Caco-2 (cell line): Measurements from ENCODE around the gene SAMD9. TPM values are rescaled to one million over a fixed set of nuclear protein-coding genes. Genes with fewer than 3 reads are reported as not detected.

Source experiments
- Bru-seq: library from RNA; stranded (reverse); fragments of 400-500 nt; gene quantifications from one replicate; lab custom pipeline; 2021; lab: Mats Ljungman, UMichigan
- BruChase-seq, 2 experiments: library from RNA; stranded (reverse); fragments of 400-500 nt; gene quantifications; one replicate each; lab custom pipeline; 2021; lab: Mats Ljungman, UMichigan
- BruUV-seq: library from RNA; stranded (reverse); fragments of 400-500 nt; replicated peaks from 2 replicates; lab custom pipeline; 2021; lab: Mats Ljungman, UMichigan
- CTCF ChIA-PET: fragments of 300-600 bp; sonication (Branson Sonifier 250); formaldehyde crosslinking; loops from one replicate; lab custom pipeline; 2022; ENCODE audit warnings: antibody characterized with exemption; lab: Charles Lee
- POLR2A ChIA-PET: fragments of 300-600 bp; sonication (Branson Sonifier 250); formaldehyde crosslinking; loops from one replicate; lab custom pipeline; 2022; ENCODE audit warnings: antibody characterized with exemption; lab: Charles Lee
- DNase-seq, 2 experiments: peaks; one replicate each; pipeline versions ENCODE4 v3.0.0 to v3.0.0-alpha.2; 2020 to 2022
- H3K27me3 ChIP-seq: replicated peaks from 2 replicates; pipeline ENCODE4 v1.6.0; 2011; ENCODE audit warnings: low read length; ENCODE audit not compliant: control insufficient read depth, insufficient read depth
- H3K36me3 ChIP-seq: 2 replicates; pipeline ENCODE4 v1.5.1; 2011; ENCODE audit warnings: low read length; ENCODE audit not compliant: control insufficient read depth, insufficient read depth
- H3K4me1 ChIP-seq: fragments of 250-450 bp; sonication (Bioruptor Pico); 2 replicates; pipeline ENCODE4 v1.5.1; 2020; ENCODE audit warnings: mild to moderate bottlenecking
- H3K4me3 ChIP-seq: 2 replicates; pipeline ENCODE4 v1.5.1; 2011; ENCODE audit warnings: low read depth, mild to moderate bottlenecking, control low read depth, low read length
- H3K9me3 ChIP-seq: fragments of 250-450 bp; sonication (Bioruptor Pico); 2 replicates; pipeline ENCODE4 v1.5.1; 2020; ENCODE audit warnings: mild to moderate bottlenecking, moderate library complexity
- H3K27ac Mint-ChIP-seq: one replicate; pipeline ENCODE4 v1.8.0; 2022; ENCODE audit warnings: mixed read lengths; ENCODE audit not compliant: unreplicated experiment
- H3K27me3 Mint-ChIP-seq: one replicate; pipeline ENCODE4 v1.8.0; 2022; ENCODE audit warnings: mixed read lengths; ENCODE audit not compliant: insufficient read depth, unreplicated experiment
- H3K36me3 Mint-ChIP-seq: one replicate; pipeline ENCODE4 v1.8.0; 2022; ENCODE audit warnings: mild to moderate bottlenecking, mixed read lengths; ENCODE audit not compliant: insufficient read depth, unreplicated experiment
- H3K4me1 Mint-ChIP-seq: one replicate; pipeline ENCODE4 v1.8.0; 2022; ENCODE audit warnings: low read depth, mixed read lengths; ENCODE audit not compliant: unreplicated experiment
- H3K4me3 Mint-ChIP-seq: one replicate; pipeline ENCODE4 v1.8.0; 2022; ENCODE audit warnings: mild to moderate bottlenecking, moderate library complexity, mixed read lengths; ENCODE audit not compliant: unreplicated experiment
- H3K9me3 Mint-ChIP-seq: one replicate; pipeline ENCODE4 v1.8.0; 2022; ENCODE audit warnings: mixed read lengths; ENCODE audit not compliant: unreplicated experiment
- intact Hi-C: fragments of 100-400 bp; cut with micrococcal nuclease; formaldehyde crosslinking; loops from one replicate; pipeline ENCODE4 v1.10.0; 2022; ENCODE audit not compliant: unreplicated experiment
- long read RNA-seq: library from polyadenylated mRNA; stranded (forward); transcript quantifications from one replicate; pipeline ENCODE4 v2.0.0, GENCODE V29; 2022
- total RNA-seq: library from RNA; stranded (reverse); gene quantifications from 2 replicates; pipeline ENCODE4 v1.2.3, GENCODE V29; 2022
- TF ChIP-seq, protein P1 (sequence below), 2 experiments: fragments of 200-600 bp in 1 of 2; IDR thresholded peaks; 1 replicate in 1 of 2; 2 replicates in 1 of 2; pipeline versions ENCODE4 v1.5.1 to v1.8.0; 2011 to 2022; ENCODE audit warnings: antibody characterized with exemption in 1 of 2, control low read depth in 1 of 2, inconsistent platforms in 1 of 2, low read depth in 1 of 2, low read length in 1 of 2, mild to moderate bottlenecking in 1 of 2, moderate library complexity in 1 of 2; ENCODE audit not compliant: insufficient read depth in 1 of 2, severe bottlenecking in 1 of 2, unreplicated experiment in 1 of 2

SAMD9 gene
- total RNA-seq = 0.32 and 0.64 TPM in 2 replicates
- Bru-seq, nascent RNA = percentile 24 among the genes with signal in this experiment
- BruChase-seq, experiment 1, labeled RNA remaining after a 2-hour chase = percentile 36 among the genes with signal in this experiment
- percentile 37 among the genes with signal in this experiment for BruChase-seq, experiment 2, labeled RNA remaining after a 6-hour chase
- long read RNA-seq = 0 reads

DNA sequence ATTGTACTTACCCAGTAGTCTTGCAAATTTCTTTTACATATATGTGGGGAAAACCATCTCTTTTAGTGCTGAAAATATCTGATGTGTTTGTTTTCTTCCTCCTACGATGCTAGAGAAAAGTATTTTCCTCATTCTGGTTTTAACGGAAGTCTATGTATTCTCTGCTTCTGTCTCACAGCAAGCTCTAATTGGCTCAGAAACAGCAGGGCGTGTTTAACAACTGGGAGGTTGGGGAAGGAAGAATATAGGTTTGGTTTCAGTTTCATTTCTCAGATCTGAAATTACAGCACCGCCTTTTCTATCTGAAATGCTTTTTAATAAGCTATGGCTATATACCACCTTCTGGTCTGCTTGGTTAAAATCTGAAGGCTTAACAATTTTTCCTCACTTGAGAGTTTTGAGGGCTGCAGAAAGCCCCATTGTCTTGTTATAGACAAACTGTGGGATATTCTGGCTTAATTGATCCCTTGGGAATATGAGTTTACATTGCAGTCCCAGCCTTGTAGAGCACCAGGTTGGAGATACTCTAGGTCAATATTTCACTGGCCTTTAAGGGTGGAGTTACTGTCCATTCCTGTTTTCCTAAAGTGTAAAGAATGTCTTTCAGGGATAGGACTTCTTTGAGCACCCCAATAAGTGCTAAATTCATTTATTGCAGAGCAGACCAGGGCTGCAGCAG is at the start of gene SAMD9:
Gene SAMD9 (minus strand): TSS at position 128 of the 679 bp plus-strand sequence. CDS start 11,882 bp downstream, outside the sequence.
- intact Hi-C loops = no loop called here
- Histone ChIP-seq H3K36me3 (no peaks in the 10 kb centered on the region), H3K9me3 (no peaks in the 10 kb centered on the region), H3K4me3 (no peak within 1 kb of the TSS; the same call in 1 of the 2 replicates), H3K27me3 (no peaks in the 10 kb centered on the region), H3K4me1 (no peaks in the 10 kb centered on the region)
- POLR2A ChIA-PET = no interaction called here
- DNase-seq = no peak
- Mint-ChIP-seq H3K27ac (no peak within 1 kb of the TSS), H3K27me3 (no peaks in the 10 kb centered on the region), H3K9me3 (peaks cover 10% of the 10 kb centered on the region), H3K36me3 (no peaks in the 10 kb centered on the region), H3K4me3 (peak within 1 kb of the TSS; percentile 64), H3K4me1 (peaks cover 12% of the 10 kb centered on the region)
- CTCF ChIA-PET = no interaction called here
- BruUV-seq = no TSS peak
- TF ChIP-seq, protein P1, sequence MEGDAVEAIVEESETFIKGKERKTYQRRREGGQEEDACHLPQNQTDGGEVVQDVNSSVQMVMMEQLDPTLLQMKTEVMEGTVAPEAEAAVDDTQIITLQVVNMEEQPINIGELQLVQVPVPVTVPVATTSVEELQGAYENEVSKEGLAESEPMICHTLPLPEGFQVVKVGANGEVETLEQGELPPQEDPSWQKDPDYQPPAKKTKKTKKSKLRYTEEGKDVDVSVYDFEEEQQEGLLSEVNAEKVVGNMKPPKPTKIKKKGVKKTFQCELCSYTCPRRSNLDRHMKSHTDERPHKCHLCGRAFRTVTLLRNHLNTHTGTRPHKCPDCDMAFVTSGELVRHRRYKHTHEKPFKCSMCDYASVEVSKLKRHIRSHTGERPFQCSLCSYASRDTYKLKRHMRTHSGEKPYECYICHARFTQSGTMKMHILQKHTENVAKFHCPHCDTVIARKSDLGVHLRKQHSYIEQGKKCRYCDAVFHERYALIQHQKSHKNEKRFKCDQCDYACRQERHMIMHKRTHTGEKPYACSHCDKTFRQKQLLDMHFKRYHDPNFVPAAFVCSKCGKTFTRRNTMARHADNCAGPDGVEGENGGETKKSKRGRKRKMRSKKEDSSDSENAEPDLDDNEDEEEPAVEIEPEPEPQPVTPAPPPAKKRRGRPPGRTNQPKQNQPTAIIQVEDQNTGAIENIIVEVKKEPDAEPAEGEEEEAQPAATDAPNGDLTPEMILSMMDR (IDR thresholded peaks at IDR 0.05; ENCODE audit: insufficient read depth in 1 of 2, low read depth in 1 of 2, low read length in 1 of 2, severe bottlenecking in 1 of 2, unreplicated experiment in 1 of 2) = no peak

DNA sequence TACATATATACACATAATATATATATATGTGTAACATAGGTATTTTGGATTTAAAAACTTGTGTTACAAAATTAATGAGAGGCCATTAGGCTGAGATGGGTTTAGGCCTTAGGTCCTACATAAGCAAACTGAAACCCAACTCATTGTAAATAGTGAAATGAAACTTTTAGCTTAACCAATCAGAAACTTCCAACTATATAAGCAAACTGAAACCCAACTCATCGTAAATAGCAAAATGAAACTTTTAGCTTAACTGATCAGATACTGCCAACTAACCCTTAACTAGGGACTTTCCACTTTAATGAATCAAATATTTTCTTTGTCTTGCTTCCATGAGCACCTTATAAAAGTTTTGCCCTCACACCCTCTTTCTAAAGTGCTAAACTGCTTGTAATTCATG is 47.7 kb upstream of the SAMD9 start:
- H3K27ac Mint-ChIP-seq = no peak overlapping the region
- H3K36me3 Mint-ChIP-seq = no peaks in the 10 kb centered on the region
- BruUV-seq = no TSS peak
- no peaks in the 10 kb centered on the region for H3K27me3 Mint-ChIP-seq
- TF ChIP-seq, protein P1 (IDR thresholded peaks at IDR 0.05; ENCODE audit: insufficient read depth in 1 of 2, low read depth in 1 of 2, low read length in 1 of 2, severe bottlenecking in 1 of 2, unreplicated experiment in 1 of 2) = no peak
- peaks cover 14% of the 10 kb centered on the region for H3K4me1 Mint-ChIP-seq
- ChIA-PET CTCF (no interaction called here), POLR2A (no interaction called here)
- peaks cover 15% of the 10 kb centered on the region; the same call in 1 of the 2 replicates for H3K9me3 ChIP-seq
- DNase-seq = no peak
- intact Hi-C loops = no loop called here
- H3K4me3 ChIP-seq = no peak overlapping the region
- H3K36me3 ChIP-seq = no peaks in the 10 kb centered on the region
- no peaks in the 10 kb centered on the region for H3K27me3 ChIP-seq
- H3K4me3 Mint-ChIP-seq = no peak overlapping the region
- peaks cover 34% of the 10 kb centered on the region for H3K9me3 Mint-ChIP-seq
- H3K4me1 ChIP-seq = peaks cover 17% of the 10 kb centered on the region

DNA sequence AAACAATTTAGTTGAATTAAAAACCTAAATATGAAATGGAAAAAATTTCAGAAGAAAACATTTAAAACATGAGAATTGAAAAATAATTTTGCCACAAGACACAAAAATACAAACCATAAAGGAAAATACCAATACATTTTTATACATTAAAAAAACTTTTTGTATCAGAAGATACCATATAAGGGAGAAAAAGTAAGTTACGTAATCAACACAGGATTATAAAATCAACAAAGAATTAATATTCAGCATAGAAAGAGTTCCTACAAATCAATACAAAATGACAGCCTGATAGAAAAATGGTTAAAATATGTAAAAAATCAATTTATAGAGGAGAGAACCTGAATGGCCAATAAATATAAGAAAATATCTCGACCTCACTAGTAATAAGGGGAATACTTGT is 47.0 kb upstream of the SAMD9 start:
- Histone ChIP-seq H3K27me3 (no peaks in the 10 kb centered on the region), H3K4me1 (peaks cover 18% of the 10 kb centered on the region), H3K4me3 (no peak overlapping the region), H3K9me3 (peaks cover 10% of the 10 kb centered on the region; the same call in 1 of the 2 replicates), H3K36me3 (no peaks in the 10 kb centered on the region)
- intact Hi-C loops = no loop called here
- DNase-seq = no peak
- no TSS peak for BruUV-seq
- CTCF ChIA-PET = no interaction called here
- Mint-ChIP-seq H3K4me1 (peaks cover 14% of the 10 kb centered on the region), H3K27me3 (no peaks in the 10 kb centered on the region), H3K4me3 (no peak overlapping the region), H3K9me3 (peaks cover 34% of the 10 kb centered on the region), H3K36me3 (no peaks in the 10 kb centered on the region), H3K27ac (no peak overlapping the region)
- POLR2A ChIA-PET = no interaction called here
- TF ChIP-seq, protein P1 (IDR thresholded peaks at IDR 0.05; ENCODE audit: insufficient read depth in 1 of 2, low read depth in 1 of 2, low read length in 1 of 2, severe bottlenecking in 1 of 2, unreplicated experiment in 1 of 2) = no peak
